Tibial artery (tissue), 4 donors: Measurements from ENCODE around the gene BNC2.

ENCODE experiments used
- DNase-seq, 2 donors: peaks; one replicate each; pipeline ENCODE4 v3.0.0-alpha.2; 2019
- H3K27ac ChIP-seq, 2 donors: fragments of 200-600 bp; sonication (generic) in 1 of 2; 1 replicate in 1 of 2; 2 replicates in 1 of 2; pipeline ENCODE4 v1.5.1; 2018 to 2019; ENCODE audit warnings: mild to moderate bottlenecking in 1 of 2
- H3K27me3 ChIP-seq, 2 donors: fragments of 200-600 bp; sonication (generic) in 1 of 2; one replicate each; pipeline versions ENCODE4 v1.5.1 to v1.6.0; 2016 to 2019
- H3K36me3 ChIP-seq, 3 donors: fragments of 200-600 bp; sonication (generic) in 2 of 3; one replicate each; pipeline ENCODE4 v1.5.1; 2016 to 2019; ENCODE audit warnings: mild to moderate bottlenecking in 2 of 3
- H3K4me1 ChIP-seq, 4 donors: fragments of 200-600 bp; sonication (generic) in 2 of 4; 1 replicate in 3 of 4; 2 replicates in 1 of 4; pipeline ENCODE4 v1.5.1; 2016 to 2019
- H3K4me3 ChIP-seq, 2 donors: fragments of 200-600 bp; sonication (generic) in 1 of 2; 1 replicate in 1 of 2; 2 replicates in 1 of 2; pipeline ENCODE4 v1.5.1; 2018 to 2019; ENCODE audit warnings: mild to moderate bottlenecking in 2 of 2
- H3K9me3 ChIP-seq, 3 donors: fragments of 200-600 bp; sonication (generic) in 1 of 3; one replicate each; pipeline ENCODE4 v1.5.1; 2016 to 2019
- intact Hi-C: fragments of 100-400 bp; cut with DNase I; formaldehyde crosslinking; loops from one replicate; pipeline ENCODE4 v1.15.0; 2023; ENCODE audit warnings: low total_unique reads
- TF ChIP-seq, protein P1 (sequence below), 2 experiments: fragments of 200-600 bp in 1 of 2; fragments of 450-650 bp in 1 of 2; IDR thresholded peaks; one replicate each; pipeline ENCODE4 v1.5.1; 2017 to 2019; ENCODE audit warnings: antibody characterized with exemption in 2 of 2, mild to moderate bottlenecking in 1 of 2, moderate library complexity in 1 of 2

BNC2 gene

GRCh38 chr9:16619402-16619801 is 251.1 kb downstream of the BNC2 start:
- no peaks in the 10 kb centered on the region for H3K36me3 ChIP-seq
- H3K4me3 ChIP-seq, result no peak overlapping the region
- H3K27me3 ChIP-seq, result no peaks in the 10 kb centered on the region
- intact Hi-C loops, result no loop called here
- no peak for DNase-seq
- peaks cover 0 to 18% (median 5%) of the 10 kb centered on the region in 4 donors for H3K4me1 ChIP-seq
- H3K9me3 ChIP-seq, result no peaks in the 10 kb centered on the region
- H3K27ac ChIP-seq, result no peak overlapping the region
- TF ChIP-seq, protein P1, sequence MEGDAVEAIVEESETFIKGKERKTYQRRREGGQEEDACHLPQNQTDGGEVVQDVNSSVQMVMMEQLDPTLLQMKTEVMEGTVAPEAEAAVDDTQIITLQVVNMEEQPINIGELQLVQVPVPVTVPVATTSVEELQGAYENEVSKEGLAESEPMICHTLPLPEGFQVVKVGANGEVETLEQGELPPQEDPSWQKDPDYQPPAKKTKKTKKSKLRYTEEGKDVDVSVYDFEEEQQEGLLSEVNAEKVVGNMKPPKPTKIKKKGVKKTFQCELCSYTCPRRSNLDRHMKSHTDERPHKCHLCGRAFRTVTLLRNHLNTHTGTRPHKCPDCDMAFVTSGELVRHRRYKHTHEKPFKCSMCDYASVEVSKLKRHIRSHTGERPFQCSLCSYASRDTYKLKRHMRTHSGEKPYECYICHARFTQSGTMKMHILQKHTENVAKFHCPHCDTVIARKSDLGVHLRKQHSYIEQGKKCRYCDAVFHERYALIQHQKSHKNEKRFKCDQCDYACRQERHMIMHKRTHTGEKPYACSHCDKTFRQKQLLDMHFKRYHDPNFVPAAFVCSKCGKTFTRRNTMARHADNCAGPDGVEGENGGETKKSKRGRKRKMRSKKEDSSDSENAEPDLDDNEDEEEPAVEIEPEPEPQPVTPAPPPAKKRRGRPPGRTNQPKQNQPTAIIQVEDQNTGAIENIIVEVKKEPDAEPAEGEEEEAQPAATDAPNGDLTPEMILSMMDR (IDR thresholded peaks at IDR 0.05), result no peak

- Histone ChIP-seq H3K4me1 (peaks cover 0 to 18% (median 5%) of the 10 kb centered on the region in 4 donors), H3K4me3 (no peak overlapping the region), H3K27me3 (no peaks in the 10 kb centered on the region), H3K9me3 (no peaks in the 10 kb centered on the region), H3K27ac (no peak overlapping the region), H3K36me3 (no peaks in the 10 kb centered on the region)
- no peak for DNase-seq
- intact Hi-C loops, result no loop called here
- TF ChIP-seq, protein P1 (IDR thresholded peaks at IDR 0.05), result no peak
Observed at GRCh38 chr9:16618524-16618923, 251.9 kb downstream of the BNC2 start.

DNA sequence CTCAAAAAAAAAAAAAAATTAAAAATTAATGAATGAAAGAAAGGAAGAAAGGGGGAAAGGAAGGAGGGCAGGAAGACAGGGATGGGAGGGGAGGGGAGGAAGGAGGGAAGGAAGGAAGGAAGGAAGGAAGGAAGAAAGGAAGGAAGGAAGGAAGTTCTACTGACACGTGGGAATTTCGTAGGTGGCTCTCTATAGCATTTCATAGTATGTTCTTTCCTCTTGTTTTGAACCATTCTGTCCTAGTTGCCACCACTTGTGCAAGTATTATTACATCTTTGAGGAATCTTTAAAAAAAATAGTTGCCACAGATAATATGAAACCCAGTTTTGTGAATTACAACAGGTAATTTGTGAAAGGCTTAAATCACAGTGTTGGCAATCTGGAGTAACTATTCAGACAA is 253.8 kb downstream of the BNC2 start:
- peaks cover 0 to 18% (median 5%) of the 10 kb centered on the region in 4 donors for H3K4me1 ChIP-seq
- TF ChIP-seq, protein P1 (IDR thresholded peaks at IDR 0.05), result no peak
- H3K27ac ChIP-seq, result no peak overlapping the region
- H3K36me3 ChIP-seq, result no peaks in the 10 kb centered on the region
- H3K27me3 ChIP-seq, result no peaks in the 10 kb centered on the region
- intact Hi-C loops, result no loop called here
- no peaks in the 10 kb centered on the region for H3K9me3 ChIP-seq
- H3K4me3 ChIP-seq, result no peak overlapping the region
- no peak for DNase-seq

GRCh38 chr9:16615451-16615850 is 255.0 kb downstream of the BNC2 start:
- TF ChIP-seq, protein P1 (IDR thresholded peaks at IDR 0.05), result no peak
- Histone ChIP-seq H3K27me3 (no peaks in the 10 kb centered on the region), H3K9me3 (no peaks in the 10 kb centered on the region), H3K36me3 (no peaks in the 10 kb centered on the region), H3K4me1 (peaks cover 0 to 18% (median 5%) of the 10 kb centered on the region in 4 donors), H3K4me3 (no peak overlapping the region), H3K27ac (no peak overlapping the region)
- intact Hi-C loops, result no loop called here
- DNase-seq, result no peak

GRCh38 chr9:16613605-16614004 is 256.9 kb downstream of the BNC2 start:
- H3K27me3 ChIP-seq, result no peaks in the 10 kb centered on the region
- intact Hi-C loops, result no loop called here
- H3K9me3 ChIP-seq, result no peaks in the 10 kb centered on the region
- no peak for DNase-seq
- no peaks in the 10 kb centered on the region for H3K36me3 ChIP-seq
- H3K27ac ChIP-seq, result no peak overlapping the region
- TF ChIP-seq, protein P1 (IDR thresholded peaks at IDR 0.05), result no peak
- H3K4me1 ChIP-seq, result peaks cover 0 to under 1% (median 0%) of the 10 kb centered on the region in 4 donors
- no peak overlapping the region for H3K4me3 ChIP-seq

DNA sequence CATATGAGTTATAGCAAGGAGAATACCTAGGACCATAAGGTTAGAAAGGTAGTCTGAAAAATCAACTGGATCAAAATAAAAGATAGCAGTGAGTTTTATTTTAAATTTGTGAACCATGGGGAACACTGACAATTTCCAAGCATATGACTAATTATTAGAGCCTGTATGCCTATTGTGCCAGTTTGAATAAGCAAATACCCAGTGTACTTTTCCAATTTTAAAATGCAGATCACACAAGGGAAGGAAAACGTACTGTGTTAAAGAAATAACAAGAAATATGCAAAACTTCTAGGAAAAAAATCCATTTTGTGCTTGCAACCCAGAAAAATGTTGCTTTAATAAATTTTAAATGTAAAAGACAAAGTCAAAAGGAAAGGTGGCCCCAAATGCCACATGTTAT is 257.4 kb downstream of the BNC2 start:
- Histone ChIP-seq H3K9me3 (no peaks in the 10 kb centered on the region), H3K27ac (no peak overlapping the region), H3K4me3 (no peak overlapping the region), H3K4me1 (no peaks in the 10 kb centered on the region), H3K36me3 (no peaks in the 10 kb centered on the region), H3K27me3 (no peaks in the 10 kb centered on the region)
- TF ChIP-seq, protein P1 (IDR thresholded peaks at IDR 0.05), result no peak
- intact Hi-C loops, result no loop called here
- DNase-seq, result no peak
